A673 (cell line): ENCODE measurements around the gene RBP2.

Experiments
- EZH2 ChIP-seq: fragments of 200-600 bp; sonication (generic); IDR thresholded peaks from 2 replicates; pipeline ENCODE4 v1.6.1; 2017; ENCODE audit warnings: borderline replicate concordance, low read depth, mild to moderate bottlenecking, mixed read lengths, antibody characterized with exemption, low read length; ENCODE audit not compliant: poor library complexity, severe bottlenecking
- TF ChIP-seq, protein P1 (sequence below): fragments of 300-800, 200-600 bp; sonication (generic); conservative IDR thresholded peaks from 2 replicates; pipeline ENCODE4 v1.5.1; 2017; ENCODE audit warnings: low read depth, mild to moderate bottlenecking, antibody characterized with exemption, low read length, moderate library complexity, mixed read lengths

GRCh38 chr3:139477710-139478640, 1.7 kb upstream of the RBP2 start:
- TF ChIP-seq, protein P1, sequence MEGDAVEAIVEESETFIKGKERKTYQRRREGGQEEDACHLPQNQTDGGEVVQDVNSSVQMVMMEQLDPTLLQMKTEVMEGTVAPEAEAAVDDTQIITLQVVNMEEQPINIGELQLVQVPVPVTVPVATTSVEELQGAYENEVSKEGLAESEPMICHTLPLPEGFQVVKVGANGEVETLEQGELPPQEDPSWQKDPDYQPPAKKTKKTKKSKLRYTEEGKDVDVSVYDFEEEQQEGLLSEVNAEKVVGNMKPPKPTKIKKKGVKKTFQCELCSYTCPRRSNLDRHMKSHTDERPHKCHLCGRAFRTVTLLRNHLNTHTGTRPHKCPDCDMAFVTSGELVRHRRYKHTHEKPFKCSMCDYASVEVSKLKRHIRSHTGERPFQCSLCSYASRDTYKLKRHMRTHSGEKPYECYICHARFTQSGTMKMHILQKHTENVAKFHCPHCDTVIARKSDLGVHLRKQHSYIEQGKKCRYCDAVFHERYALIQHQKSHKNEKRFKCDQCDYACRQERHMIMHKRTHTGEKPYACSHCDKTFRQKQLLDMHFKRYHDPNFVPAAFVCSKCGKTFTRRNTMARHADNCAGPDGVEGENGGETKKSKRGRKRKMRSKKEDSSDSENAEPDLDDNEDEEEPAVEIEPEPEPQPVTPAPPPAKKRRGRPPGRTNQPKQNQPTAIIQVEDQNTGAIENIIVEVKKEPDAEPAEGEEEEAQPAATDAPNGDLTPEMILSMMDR, result no peak
- TF ChIP-seq EZH2, result no peak
